WTC11 (cell line): ENCODE data around the gene ZNF423. TPM values are rescaled to one million over a fixed set of nuclear protein-coding genes. Genes with fewer than 3 reads are reported as not detected.

Source experiments
- ATAC-seq: fragments of 200-7000 bp; cut with Tn5 transposase; 2 replicates; pipeline ENCODE4 v1.10.0; 2021; ENCODE audit warnings: mild to moderate bottlenecking, moderate library complexity
- CTCF ChIA-PET: fragments of 300-600 bp; sonication (Branson Sonifier 250); formaldehyde crosslinking; loops from one replicate; lab custom pipeline; 2021; ENCODE audit warnings: antibody characterized with exemption; lab: Charles Lee
- POLR2A ChIA-PET: fragments of 350-600 bp; sonication (Branson Sonifier 250); formaldehyde crosslinking; loops from one replicate; lab custom pipeline; 2021; ENCODE audit warnings: antibody characterized with exemption; lab: Charles Lee
- DNase-seq: peaks from one replicate; pipeline ENCODE4 v3.0.0; 2021; ENCODE audit warnings: low spot score
- H3K27ac Mint-ChIP-seq: 2 replicates; pipeline ENCODE4 v1.8.0; 2021; ENCODE audit warnings: mixed read lengths
- H3K27me3 Mint-ChIP-seq: 2 replicates; pipeline ENCODE4 v1.8.0; 2021; ENCODE audit warnings: low read depth, mild to moderate bottlenecking, moderate library complexity, mixed read lengths
- H3K36me3 Mint-ChIP-seq: 2 replicates; pipeline ENCODE4 v1.8.0; 2021; ENCODE audit warnings: mixed read lengths
- H3K4me1 Mint-ChIP-seq: 2 replicates; pipeline ENCODE4 v1.8.0; 2022; ENCODE audit warnings: mixed read lengths
- H3K4me3 Mint-ChIP-seq: 2 replicates; pipeline ENCODE4 v1.8.0; 2021; ENCODE audit warnings: mild to moderate bottlenecking, moderate library complexity, mixed read lengths
- H3K9me3 Mint-ChIP-seq: 2 replicates; pipeline ENCODE4 v1.8.0; 2021; ENCODE audit warnings: mixed read lengths
- ELF4 ChIP-seq: sonication (generic); formaldehyde crosslinking; IDR thresholded peaks from 2 replicates; pipeline ENCODE4 v1.8.1; 2022; ENCODE audit warnings: low read depth, mild to moderate bottlenecking, moderate library complexity, missing genetic modification reagents
- ESRRA ChIP-seq: sonication (generic); formaldehyde crosslinking; IDR thresholded peaks from 2 replicates; pipeline ENCODE4 v1.8.1; 2022; ENCODE audit warnings: mild to moderate bottlenecking, missing genetic modification reagents, borderline replicate concordance
- FOXK1 ChIP-seq: sonication (generic); formaldehyde crosslinking; IDR thresholded peaks from 2 replicates; pipeline ENCODE4 v1.8.0; 2022; ENCODE audit warnings: mild to moderate bottlenecking, moderate library complexity, missing genetic modification reagents
- GRHL2 ChIP-seq: fragments of 250-450 bp; sonication (Bioruptor Pico); IDR thresholded peaks from 2 replicates; pipeline ENCODE4 v1.8.0; 2022; ENCODE audit warnings: mild to moderate bottlenecking, moderate library complexity; ENCODE audit not compliant: insufficient replicate concordance, severe bottlenecking
- NFATC4 ChIP-seq: fragments of 250-450 bp; sonication (Bioruptor Pico); IDR thresholded peaks from 2 replicates; pipeline ENCODE4 v1.9.0; 2021; ENCODE audit warnings: mild to moderate bottlenecking
- RELA ChIP-seq: sonication (generic); formaldehyde crosslinking; IDR thresholded peaks from 2 replicates; pipeline ENCODE4 v1.8.1; 2022; ENCODE audit warnings: missing genetic modification reagents, mild to moderate bottlenecking, borderline replicate concordance
- SP1 ChIP-seq: sonication (generic); formaldehyde crosslinking; conservative IDR thresholded peaks from 2 replicates; pipeline ENCODE4 v1.8.1; 2022; ENCODE audit warnings: missing genetic modification reagents
- TEAD4 ChIP-seq: sonication (generic); formaldehyde crosslinking; IDR thresholded peaks from 2 replicates; pipeline ENCODE4 v1.8.0; 2022; ENCODE audit warnings: mild to moderate bottlenecking, missing genetic modification reagents
- ZNF138 ChIP-seq: sonication (generic); formaldehyde crosslinking; conservative IDR thresholded peaks from 2 replicates; pipeline ENCODE4 v1.8.1; 2022; ENCODE audit warnings: mild to moderate bottlenecking, moderate library complexity, missing genetic modification reagents
- ZNF219 ChIP-seq: sonication (generic); formaldehyde crosslinking; IDR thresholded peaks from 2 replicates; pipeline ENCODE4 v1.8.0; 2023; ENCODE audit warnings: missing genetic modification reagents, mild to moderate bottlenecking, borderline replicate concordance
- total RNA-seq: library from RNA; stranded (reverse); gene quantifications from 3 replicates; pipeline ENCODE4 v1.2.3, GENCODE V29; 2021
- TF ChIP-seq, protein P1 (sequence below): fragments of 250-450 bp; sonication (Bioruptor Pico); IDR thresholded peaks from 2 replicates; pipeline ENCODE4 v1.8.0; 2021; ENCODE audit warnings: mild to moderate bottlenecking
- TF ChIP-seq, protein P2 (sequence below): fragments of 200-600 bp; IDR thresholded peaks from 2 replicates; pipeline ENCODE4 v1.8.0; 2022; ENCODE audit warnings: antibody characterized with exemption
- TF ChIP-seq, protein P3 (sequence below): sonication (generic); formaldehyde crosslinking; IDR thresholded peaks from 2 replicates; pipeline ENCODE4 v1.8.1; 2023; ENCODE audit warnings: mild to moderate bottlenecking, missing genetic modification reagents, moderate library complexity
- TF ChIP-seq, protein P4 (sequence below): sonication (generic); formaldehyde crosslinking; IDR thresholded peaks from 2 replicates; pipeline ENCODE4 v1.8.0; 2022; ENCODE audit warnings: mild to moderate bottlenecking, missing genetic modification reagents
- TF ChIP-seq, protein P5 (sequence below): sonication (generic); formaldehyde crosslinking; IDR thresholded peaks from 2 replicates; pipeline ENCODE4 v1.8.0; 2022; ENCODE audit warnings: mild to moderate bottlenecking, missing genetic modification reagents
- TF ChIP-seq, protein P6 (sequence below): sonication (generic); formaldehyde crosslinking; IDR thresholded peaks from 2 replicates; pipeline ENCODE4 v1.8.1; 2023; ENCODE audit warnings: mild to moderate bottlenecking, moderate library complexity, missing genetic modification reagents
- TF ChIP-seq, protein P7 (sequence below): sonication (generic); formaldehyde crosslinking; IDR thresholded peaks from 2 replicates; pipeline ENCODE4 v1.8.0; 2023; ENCODE audit warnings: missing genetic modification reagents, mild to moderate bottlenecking, borderline replicate concordance
- TF ChIP-seq, protein P8 (sequence below): fragments of 250-450 bp; sonication (Bioruptor Pico); IDR thresholded peaks from 2 replicates; pipeline ENCODE4 v1.9.0; 2021; ENCODE audit warnings: mild to moderate bottlenecking

ZNF423 gene
- total RNA-seq, 1 experiment from 2014 or later = 38.8 TPM

DNA sequence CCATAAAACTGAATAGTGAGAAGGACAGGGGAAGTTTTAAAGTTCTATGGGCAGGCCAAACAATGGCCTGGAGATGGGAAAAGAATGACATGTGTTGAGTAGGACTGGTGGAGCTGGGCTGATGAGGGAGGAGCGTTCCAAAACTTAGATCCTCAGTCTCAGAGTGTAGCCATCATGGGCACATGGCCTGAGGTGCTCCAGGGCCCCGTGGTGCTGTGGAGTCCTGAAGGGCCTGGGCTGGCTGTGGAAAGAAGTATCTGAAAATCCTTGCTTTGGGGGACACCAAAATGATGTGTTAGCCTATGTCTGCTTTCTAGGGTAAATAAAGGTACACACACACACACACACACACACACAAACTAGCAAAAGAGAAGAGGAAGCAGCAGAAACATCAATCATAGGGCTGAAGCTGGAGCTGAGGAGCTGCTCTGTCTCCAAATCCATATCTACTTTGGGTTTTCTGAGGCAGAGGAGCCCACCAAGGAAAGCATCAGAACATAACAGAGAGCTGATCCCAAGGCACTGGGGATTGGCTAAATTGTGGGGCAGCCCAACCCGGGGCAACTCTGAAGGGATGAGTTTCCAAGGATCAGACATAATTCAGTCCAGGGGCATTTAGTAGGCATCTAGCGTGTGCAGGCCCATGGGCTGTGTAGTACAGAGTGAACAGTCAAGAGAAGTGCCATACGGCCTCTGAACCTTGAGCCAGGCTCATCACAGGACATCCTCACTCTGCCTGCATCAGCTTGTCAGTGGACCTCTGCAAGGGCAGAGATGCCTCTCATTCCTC, 397.1 kb downstream of the ZNF423 start (continued):
- TF ChIP-seq, protein P1, sequence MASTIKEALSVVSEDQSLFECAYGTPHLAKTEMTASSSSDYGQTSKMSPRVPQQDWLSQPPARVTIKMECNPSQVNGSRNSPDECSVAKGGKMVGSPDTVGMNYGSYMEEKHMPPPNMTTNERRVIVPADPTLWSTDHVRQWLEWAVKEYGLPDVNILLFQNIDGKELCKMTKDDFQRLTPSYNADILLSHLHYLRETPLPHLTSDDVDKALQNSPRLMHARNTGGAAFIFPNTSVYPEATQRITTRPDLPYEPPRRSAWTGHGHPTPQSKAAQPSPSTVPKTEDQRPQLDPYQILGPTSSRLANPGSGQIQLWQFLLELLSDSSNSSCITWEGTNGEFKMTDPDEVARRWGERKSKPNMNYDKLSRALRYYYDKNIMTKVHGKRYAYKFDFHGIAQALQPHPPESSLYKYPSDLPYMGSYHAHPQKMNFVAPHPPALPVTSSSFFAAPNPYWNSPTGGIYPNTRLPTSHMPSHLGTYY = no peak
- TF ChIP-seq, protein P2, sequence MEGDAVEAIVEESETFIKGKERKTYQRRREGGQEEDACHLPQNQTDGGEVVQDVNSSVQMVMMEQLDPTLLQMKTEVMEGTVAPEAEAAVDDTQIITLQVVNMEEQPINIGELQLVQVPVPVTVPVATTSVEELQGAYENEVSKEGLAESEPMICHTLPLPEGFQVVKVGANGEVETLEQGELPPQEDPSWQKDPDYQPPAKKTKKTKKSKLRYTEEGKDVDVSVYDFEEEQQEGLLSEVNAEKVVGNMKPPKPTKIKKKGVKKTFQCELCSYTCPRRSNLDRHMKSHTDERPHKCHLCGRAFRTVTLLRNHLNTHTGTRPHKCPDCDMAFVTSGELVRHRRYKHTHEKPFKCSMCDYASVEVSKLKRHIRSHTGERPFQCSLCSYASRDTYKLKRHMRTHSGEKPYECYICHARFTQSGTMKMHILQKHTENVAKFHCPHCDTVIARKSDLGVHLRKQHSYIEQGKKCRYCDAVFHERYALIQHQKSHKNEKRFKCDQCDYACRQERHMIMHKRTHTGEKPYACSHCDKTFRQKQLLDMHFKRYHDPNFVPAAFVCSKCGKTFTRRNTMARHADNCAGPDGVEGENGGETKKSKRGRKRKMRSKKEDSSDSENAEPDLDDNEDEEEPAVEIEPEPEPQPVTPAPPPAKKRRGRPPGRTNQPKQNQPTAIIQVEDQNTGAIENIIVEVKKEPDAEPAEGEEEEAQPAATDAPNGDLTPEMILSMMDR = no peak

DNA sequence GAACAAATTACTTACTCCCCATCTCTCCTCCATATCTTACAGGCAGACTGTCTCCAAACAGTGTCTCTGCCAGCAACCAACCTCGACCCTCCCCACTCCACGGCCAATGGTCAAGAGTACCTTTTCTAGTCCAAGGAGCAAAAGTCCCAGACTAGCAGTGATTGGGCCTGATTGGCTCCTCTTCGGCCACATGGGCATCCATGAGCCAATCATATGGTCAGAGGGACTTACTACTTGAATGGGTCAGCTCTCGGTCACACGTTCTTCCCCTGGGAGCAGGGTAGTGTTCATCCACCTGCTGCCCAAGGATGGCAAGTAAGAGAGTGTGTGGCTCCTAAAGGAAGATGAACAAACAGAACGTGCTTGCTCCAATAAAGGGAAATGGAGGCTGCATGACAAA, 397.7 kb downstream of the ZNF423 start:
- no peaks in the 10 kb centered on the region for H3K36me3 Mint-ChIP-seq
- H3K27ac Mint-ChIP-seq = no peak overlapping the region
- peaks cover 10% of the 10 kb centered on the region for H3K9me3 Mint-ChIP-seq
- TF ChIP-seq, protein P3, sequence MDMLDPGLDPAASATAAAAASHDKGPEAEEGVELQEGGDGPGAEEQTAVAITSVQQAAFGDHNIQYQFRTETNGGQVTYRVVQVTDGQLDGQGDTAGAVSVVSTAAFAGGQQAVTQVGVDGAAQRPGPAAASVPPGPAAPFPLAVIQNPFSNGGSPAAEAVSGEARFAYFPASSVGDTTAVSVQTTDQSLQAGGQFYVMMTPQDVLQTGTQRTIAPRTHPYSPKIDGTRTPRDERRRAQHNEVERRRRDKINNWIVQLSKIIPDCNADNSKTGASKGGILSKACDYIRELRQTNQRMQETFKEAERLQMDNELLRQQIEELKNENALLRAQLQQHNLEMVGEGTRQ (CRISPR knock-in tag) = peak; percentile 74
- TF ChIP-seq, protein P4, sequence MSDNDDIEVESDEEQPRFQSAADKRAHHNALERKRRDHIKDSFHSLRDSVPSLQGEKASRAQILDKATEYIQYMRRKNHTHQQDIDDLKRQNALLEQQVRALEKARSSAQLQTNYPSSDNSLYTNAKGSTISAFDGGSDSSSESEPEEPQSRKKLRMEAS (CRISPR knock-in tag) = no peak
- TF ChIP-seq, protein P5, sequence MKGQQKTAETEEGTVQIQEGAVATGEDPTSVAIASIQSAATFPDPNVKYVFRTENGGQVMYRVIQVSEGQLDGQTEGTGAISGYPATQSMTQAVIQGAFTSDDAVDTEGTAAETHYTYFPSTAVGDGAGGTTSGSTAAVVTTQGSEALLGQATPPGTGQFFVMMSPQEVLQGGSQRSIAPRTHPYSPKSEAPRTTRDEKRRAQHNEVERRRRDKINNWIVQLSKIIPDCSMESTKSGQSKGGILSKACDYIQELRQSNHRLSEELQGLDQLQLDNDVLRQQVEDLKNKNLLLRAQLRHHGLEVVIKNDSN (CRISPR knock-in tag) = peak; percentile 52; the same call in 1 of the 2 replicates
- no peak for TF ChIP-seq ZNF219 (CRISPR knock-in tag)
- no peak for TF ChIP-seq SP1 (CRISPR knock-in tag)
- no peak for TF ChIP-seq NFATC4 (CRISPR knock-in tag)
- TF ChIP-seq TEAD4 (CRISPR knock-in tag) = no peak
- TF ChIP-seq GRHL2 (CRISPR knock-in tag) = no peak
- no peak for ATAC-seq
- H3K4me1 Mint-ChIP-seq = peaks cover 5% of the 10 kb centered on the region
- no peak for DNase-seq
- CTCF ChIA-PET = interaction anchor here (0.6 kb wide), 1 partner anchor 51 kb away, joined by 3 read pairs; no protein-coding TSS in a partner anchor
- no peak overlapping the region for H3K4me3 Mint-ChIP-seq
- POLR2A ChIA-PET = no interaction called here
- no peaks in the 10 kb centered on the region for H3K27me3 Mint-ChIP-seq

DNA sequence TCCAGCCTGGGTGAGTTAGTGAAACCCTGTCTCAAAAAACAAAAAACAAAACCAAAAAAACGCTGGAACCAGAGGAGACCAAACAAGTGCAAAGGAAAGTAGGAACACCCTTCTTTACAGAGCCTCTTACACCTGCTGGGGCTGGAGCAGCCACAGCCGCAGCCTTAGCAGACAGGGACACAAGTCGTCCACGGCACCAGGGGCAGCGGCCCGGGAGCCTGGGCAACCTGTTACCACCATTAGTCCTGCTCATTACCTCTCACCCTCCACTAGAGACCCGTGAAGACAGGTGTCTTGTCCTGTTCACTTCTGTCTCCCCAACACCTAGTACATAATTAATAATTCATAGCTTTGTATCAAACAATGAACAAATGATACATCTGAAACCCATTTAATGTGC, 398.7 kb downstream of the ZNF423 start:
- Mint-ChIP-seq H3K4me1 (peaks cover 15% of the 10 kb centered on the region), H3K27me3 (no peaks in the 10 kb centered on the region; the same call in 1 of the 2 replicates), H3K36me3 (no peaks in the 10 kb centered on the region), H3K9me3 (peaks cover 10% of the 10 kb centered on the region), H3K4me3 (no peak overlapping the region), H3K27ac (no peak overlapping the region)
- ChIA-PET POLR2A (no interaction called here), CTCF (no interaction called here)
- DNase-seq (no peak), ATAC-seq (no peak)
- TF ChIP-seq RELA (CRISPR knock-in tag) = no peak
- TF ChIP-seq, protein P6, sequence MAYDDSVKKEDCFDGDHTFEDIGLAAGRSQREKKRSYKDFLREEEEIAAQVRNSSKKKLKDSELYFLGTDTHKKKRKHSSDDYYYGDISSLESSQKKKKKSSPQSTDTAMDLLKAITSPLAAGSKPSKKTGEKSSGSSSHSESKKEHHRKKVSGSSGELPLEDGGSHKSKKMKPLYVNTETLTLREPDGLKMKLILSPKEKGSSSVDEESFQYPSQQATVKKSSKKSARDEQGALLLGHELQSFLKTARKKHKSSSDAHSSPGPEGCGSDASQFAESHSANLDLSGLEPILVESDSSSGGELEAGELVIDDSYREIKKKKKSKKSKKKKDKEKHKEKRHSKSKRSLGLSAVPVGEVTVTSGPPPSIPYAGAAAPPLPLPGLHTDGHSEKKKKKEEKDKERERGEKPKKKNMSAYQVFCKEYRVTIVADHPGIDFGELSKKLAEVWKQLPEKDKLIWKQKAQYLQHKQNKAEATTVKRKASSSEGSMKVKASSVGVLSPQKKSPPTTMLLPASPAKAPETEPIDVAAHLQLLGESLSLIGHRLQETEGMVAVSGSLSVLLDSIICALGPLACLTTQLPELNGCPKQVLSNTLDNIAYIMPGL (CRISPR knock-in tag) = no peak
- TF ChIP-seq FOXK1 = no peak
- TF ChIP-seq, protein P7, sequence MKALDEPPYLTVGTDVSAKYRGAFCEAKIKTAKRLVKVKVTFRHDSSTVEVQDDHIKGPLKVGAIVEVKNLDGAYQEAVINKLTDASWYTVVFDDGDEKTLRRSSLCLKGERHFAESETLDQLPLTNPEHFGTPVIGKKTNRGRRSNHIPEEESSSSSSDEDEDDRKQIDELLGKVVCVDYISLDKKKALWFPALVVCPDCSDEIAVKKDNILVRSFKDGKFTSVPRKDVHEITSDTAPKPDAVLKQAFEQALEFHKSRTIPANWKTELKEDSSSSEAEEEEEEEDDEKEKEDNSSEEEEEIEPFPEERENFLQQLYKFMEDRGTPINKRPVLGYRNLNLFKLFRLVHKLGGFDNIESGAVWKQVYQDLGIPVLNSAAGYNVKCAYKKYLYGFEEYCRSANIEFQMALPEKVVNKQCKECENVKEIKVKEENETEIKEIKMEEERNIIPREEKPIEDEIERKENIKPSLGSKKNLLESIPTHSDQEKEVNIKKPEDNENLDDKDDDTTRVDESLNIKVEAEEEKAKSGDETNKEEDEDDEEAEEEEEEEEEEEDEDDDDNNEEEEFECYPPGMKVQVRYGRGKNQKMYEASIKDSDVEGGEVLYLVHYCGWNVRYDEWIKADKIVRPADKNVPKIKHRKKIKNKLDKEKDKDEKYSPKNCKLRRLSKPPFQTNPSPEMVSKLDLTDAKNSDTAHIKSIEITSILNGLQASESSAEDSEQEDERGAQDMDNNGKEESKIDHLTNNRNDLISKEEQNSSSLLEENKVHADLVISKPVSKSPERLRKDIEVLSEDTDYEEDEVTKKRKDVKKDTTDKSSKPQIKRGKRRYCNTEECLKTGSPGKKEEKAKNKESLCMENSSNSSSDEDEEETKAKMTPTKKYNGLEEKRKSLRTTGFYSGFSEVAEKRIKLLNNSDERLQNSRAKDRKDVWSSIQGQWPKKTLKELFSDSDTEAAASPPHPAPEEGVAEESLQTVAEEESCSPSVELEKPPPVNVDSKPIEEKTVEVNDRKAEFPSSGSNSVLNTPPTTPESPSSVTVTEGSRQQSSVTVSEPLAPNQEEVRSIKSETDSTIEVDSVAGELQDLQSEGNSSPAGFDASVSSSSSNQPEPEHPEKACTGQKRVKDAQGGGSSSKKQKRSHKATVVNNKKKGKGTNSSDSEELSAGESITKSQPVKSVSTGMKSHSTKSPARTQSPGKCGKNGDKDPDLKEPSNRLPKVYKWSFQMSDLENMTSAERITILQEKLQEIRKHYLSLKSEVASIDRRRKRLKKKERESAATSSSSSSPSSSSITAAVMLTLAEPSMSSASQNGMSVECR = no peak
- no peak for TF ChIP-seq ZNF138 (CRISPR knock-in tag)
- TF ChIP-seq, protein P8, sequence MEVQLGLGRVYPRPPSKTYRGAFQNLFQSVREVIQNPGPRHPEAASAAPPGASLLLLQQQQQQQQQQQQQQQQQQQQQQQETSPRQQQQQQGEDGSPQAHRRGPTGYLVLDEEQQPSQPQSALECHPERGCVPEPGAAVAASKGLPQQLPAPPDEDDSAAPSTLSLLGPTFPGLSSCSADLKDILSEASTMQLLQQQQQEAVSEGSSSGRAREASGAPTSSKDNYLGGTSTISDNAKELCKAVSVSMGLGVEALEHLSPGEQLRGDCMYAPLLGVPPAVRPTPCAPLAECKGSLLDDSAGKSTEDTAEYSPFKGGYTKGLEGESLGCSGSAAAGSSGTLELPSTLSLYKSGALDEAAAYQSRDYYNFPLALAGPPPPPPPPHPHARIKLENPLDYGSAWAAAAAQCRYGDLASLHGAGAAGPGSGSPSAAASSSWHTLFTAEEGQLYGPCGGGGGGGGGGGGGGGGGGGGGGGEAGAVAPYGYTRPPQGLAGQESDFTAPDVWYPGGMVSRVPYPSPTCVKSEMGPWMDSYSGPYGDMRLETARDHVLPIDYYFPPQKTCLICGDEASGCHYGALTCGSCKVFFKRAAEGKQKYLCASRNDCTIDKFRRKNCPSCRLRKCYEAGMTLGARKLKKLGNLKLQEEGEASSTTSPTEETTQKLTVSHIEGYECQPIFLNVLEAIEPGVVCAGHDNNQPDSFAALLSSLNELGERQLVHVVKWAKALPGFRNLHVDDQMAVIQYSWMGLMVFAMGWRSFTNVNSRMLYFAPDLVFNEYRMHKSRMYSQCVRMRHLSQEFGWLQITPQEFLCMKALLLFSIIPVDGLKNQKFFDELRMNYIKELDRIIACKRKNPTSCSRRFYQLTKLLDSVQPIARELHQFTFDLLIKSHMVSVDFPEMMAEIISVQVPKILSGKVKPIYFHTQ = no peak
- TF ChIP-seq ELF4 (CRISPR knock-in tag) = no peak
- no peak for TF ChIP-seq ESRRA (CRISPR knock-in tag)
